Stimulated activated CD4-positive, alpha-beta T cell treated with anti-CD3 and anti-CD28 coated beads, TNF-alpha, amount 100 ng/mL, for 1 hour (primary cell): Measurements from ENCODE around the gene KCNE1.
"Not testable (repeated sequence)": the region's sequence is repeated elsewhere in the genome, so short reads cannot be mapped to it uniquely, and the experiment has no call there.

Source experiments
- DNase-seq, 3 donors: peaks; one replicate each; pipeline ENCODE4 v3.0.0-alpha.2; 2020; ENCODE audit warnings: low read depth in 3 of 3, low spot score in 1 of 3

Gene KCNE1

DNA sequence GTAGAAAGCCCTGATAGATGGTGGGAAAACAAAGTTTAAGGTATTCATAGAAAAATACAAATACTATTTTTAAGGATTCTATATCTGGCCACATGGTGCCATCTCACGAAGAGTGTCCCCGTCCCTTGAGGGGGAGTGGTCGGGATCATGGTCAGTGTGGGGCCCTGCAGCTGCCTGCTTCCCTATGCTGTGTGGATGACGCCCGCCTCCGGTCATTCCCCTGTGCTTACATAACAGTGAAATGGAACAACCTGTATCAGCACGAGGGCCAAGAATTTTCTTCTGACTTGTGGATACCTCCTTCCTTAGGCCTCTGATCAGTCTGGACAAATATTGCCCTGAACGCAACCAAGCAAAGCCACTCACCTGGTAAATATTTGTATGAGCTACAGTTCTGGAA, 84.7 kb downstream of the KCNE1 start:
- not testable (repeated sequence) for DNase-seq

DNA sequence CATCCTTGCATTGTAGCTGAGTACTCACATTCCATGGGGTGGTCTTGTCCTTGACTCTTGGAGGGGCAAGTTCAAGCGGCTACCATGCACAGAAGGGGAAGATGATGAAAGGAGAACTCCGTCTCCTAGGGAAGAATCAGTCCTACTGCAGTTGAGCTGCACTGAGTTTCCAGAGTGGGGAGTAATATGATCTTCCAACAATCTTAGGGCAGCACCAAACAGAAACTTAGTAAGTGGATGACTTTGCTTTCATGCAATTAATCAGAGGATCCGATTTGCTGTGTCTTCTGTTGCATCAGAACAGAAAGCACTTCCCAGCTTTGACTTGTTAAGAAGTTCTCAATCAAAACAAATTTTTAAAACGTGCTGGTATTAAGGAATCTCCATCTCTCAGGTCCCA, 88.2 kb downstream of the KCNE1 start, which contains the start of gene SMIM34:
TSS of gene SMIM34 (minus strand) at position 147 of the 400 bp plus-strand sequence. CDS start at position 35, 112 bp downstream.
- DNase-seq = not testable (repeated sequence)

DNA sequence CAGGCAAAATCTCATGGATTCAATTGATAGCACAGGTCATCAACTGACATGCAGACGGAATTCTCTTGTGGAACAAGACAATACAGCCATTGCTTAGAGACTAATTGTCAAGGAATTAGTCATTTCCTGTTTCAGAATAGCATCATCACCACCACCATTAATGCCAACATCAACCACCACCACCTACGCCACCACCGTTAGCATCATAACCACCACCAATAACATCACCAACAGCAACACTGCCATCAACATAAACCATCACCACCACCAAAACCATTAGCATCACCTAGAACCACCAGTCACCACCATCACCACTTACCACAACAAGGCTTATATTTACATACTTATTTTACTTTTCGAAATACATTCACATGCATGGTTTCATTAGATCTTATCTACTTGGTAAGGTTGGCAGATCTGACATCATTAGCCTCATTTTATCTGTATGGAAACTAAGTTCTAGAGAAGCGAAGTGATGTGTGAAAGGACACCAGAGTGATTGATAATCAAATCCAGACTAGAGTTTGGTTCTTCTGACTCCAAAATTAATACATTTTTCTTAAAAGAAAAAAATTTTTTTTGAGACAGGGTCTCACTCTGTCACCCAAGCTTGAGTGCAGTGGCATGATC, 94.4 kb downstream of the KCNE1 start:
- DNase-seq = not testable (repeated sequence)

DNA sequence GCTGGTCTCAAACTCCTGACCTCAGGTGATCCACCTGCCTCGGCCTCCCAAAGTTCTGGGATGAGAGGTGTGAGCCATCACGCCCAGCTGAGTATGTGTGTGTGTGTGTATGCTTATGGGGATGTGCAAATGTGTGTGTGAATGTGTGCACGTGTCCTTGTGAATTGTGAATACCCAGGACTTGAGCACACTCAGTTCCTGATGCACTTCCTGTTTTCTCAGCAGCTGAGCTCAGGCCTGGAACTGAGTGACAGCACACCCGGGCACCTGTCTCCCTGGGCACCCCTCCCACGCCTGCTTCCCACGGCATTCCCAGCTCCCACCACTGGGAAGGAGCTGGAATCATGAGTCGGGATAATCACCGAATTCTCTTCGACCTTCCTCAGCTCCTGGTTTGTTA, 104.7 kb downstream of the KCNE1 start:
- not testable (repeated sequence) for DNase-seq

DNA sequence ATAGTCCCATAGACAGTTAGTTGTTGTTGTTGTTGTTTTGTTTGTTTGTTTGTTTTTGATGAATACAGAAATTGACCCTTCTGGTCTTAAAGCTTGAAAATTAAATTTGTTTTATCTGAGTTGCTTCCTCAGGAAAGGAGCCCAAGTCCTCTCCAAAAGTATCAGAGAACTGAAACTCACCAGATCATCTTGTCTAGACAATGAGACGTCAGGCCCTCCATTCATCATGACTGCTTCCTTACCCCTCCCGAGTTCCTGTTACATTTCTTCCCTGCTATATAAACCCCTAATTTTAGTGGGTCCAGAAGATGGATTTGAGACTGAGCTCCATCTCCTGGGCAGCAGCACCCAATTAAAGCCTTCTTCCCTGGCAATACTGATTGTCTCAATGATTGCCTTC, 105.3 kb downstream of the KCNE1 start:
- not testable (repeated sequence) for DNase-seq

DNA sequence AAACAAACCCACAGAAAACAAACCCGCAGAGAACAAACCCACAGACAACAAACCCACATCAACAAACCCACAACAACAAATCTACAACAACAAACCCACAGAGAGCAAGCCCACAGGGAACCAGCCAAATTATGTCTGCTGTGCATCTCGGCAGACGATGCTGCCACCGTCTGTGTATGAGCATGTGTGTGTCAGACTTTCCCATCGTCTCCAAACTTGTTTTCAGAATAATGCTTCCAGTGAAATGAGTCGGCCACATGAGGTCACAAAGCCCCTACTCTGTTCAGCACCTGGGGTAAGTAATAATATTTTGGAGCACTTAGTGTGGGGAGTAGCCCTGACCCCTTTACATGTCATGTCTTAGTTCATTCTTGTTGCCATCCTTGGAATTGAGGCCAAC, 105.9 kb downstream of the KCNE1 start:
- not testable (repeated sequence) for DNase-seq

DNA sequence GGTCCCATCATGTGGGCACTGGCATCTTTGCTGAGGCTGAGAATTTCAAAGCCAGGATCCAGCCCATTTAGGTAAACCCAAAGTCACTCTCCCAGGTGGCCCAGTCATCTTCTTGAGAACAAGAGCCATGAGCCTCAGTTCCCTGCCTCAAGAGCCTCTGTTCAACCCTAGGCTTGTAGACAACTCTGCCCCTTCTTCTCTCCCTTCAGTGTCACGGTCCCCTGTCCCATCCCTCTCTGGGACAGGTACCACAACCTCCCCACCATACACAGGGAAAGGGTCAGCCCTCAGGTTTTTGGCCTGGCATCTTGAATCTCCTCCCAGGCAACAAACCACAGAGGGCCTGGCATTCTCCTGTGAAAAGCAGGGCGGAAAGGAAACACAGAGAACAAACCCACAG, 106.3 kb downstream of the KCNE1 start:
- DNase-seq = not testable (repeated sequence)

DNA sequence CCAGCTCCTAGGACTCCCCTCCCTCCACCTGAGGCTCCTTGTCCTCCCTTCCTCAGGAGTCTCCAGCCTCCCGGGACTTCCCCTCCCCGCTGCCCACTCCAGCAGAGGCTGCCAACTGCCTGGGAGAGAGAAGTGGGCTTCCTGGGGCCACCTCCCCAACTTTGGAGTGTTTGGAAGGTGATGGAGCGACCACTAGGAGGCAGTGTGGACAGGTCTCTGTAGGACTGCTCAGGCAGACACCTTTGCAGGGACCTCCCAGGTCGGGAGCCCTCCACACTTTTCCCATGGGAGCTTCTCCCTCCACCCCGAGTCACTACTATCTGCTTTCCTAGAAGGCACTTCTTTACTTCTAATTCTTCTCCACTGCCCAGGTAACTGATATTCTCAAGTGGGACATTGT, 107.3 kb downstream of the KCNE1 start:
- not testable (repeated sequence) for DNase-seq

DNA sequence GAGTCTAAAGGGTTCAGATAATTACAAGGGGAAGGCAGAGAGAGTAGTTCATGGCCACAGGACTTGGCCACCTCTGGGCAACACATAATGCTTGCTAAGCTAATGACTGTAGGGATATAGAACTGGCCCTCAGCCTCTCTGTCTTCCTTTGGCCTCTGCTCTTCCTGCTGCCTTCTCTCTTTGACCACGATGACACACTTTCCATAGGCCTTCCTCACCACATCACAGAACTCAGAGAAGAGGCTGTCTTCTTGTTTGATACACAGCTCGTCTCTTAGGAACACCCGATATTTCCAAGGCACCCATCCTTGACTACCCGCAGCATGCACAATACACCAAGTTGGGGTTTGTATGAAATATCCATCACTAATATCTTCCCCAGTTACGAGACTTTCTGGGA, 111.5 kb downstream of the KCNE1 start:
- DNase-seq = not testable (repeated sequence)
